ENCODE data around the gene NISCH. TPM values are rescaled to one million over a fixed set of nuclear protein-coding genes. Genes with fewer than 3 reads are reported as not detected.

The NISCH gene
- total RNA-seq, 1 donor from 2014 or later, result 58.3 TPM

DNA sequence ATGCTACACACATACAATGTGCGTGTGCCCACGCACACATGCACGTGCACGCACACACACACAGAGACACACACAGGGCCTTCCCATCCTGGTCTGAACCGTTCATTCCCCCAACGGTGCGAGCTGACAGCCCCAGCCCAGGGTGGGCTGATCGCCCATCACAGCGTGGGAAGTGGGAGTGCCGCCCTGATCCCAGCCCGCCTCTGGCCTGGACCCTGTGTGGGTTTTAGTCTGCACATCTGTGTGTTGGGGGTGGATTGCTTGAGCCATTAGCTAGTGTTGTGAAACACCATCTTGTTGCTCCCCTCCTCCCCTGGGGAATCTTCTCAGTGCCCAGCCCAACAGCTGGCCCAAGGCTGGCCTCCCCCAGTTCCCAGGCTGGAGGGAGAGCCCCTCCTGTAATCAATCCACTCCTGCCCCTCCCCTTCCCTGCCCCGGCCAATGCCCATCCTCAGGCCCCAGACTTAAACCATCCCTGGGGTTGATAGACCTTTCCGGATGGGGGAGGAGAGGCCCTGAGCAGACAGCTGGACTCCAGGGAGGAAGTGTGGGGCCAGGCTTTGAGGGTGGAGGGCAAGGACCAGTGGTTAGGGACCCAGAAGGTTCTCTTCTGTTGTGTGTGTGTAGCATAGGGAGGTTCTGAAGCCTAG lies 18.8 kb upstream of the NISCH start:
- Histone ChIP-seq H3K27ac (no peak overlapping the region), H3K4me1 (no peaks in the 10 kb centered on the region), H3K4me3 (no peak overlapping the region), H3K9me3 (no peaks in the 10 kb centered on the region), H3K36me3 (no peaks in the 10 kb centered on the region), H3K27me3 (no peaks in the 10 kb centered on the region)
- no peak for DNase-seq (ENCODE audit: low spot score in 2 of 2)
- intact Hi-C loops (cut with DNase I), result no loop called here
- TF ChIP-seq, protein P1, sequence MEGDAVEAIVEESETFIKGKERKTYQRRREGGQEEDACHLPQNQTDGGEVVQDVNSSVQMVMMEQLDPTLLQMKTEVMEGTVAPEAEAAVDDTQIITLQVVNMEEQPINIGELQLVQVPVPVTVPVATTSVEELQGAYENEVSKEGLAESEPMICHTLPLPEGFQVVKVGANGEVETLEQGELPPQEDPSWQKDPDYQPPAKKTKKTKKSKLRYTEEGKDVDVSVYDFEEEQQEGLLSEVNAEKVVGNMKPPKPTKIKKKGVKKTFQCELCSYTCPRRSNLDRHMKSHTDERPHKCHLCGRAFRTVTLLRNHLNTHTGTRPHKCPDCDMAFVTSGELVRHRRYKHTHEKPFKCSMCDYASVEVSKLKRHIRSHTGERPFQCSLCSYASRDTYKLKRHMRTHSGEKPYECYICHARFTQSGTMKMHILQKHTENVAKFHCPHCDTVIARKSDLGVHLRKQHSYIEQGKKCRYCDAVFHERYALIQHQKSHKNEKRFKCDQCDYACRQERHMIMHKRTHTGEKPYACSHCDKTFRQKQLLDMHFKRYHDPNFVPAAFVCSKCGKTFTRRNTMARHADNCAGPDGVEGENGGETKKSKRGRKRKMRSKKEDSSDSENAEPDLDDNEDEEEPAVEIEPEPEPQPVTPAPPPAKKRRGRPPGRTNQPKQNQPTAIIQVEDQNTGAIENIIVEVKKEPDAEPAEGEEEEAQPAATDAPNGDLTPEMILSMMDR (IDR thresholded peaks at IDR 0.05), result no peak

DNA sequence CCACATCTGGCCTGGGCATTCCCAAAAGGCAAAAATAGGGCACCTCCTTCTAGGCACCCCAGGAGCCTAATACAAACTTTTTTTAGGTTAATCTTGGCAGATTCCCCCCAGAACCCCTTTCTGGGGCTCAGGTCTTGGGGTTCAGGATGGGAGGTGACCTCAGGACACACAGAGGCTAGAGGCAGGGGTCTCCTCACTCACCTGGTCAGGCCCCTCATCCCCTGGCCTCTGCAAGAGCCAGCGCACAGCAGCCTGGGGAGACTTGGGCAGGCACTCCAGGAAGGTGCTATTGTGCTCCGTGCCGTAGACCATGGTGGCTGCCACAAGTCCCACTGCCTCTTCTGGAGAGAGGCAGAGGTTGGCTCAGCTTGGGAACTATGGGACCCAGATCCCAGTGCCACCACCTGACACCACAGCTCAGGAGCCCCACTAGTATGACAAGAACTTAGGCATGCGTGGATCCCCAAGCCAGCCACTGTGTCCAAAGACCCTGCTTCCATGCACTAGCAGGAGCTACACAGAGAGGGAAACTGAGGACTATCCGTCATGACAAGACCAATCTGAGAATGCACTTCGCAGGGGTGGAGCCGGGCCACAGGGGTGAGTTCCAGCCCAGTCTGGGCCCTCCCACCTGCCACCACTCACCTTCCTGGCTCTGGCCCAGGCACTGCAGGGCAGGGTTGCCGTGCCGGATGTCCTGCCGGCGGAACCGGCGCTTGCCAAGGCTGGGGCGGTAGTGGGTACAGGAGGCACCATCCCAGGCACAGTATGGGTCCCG lies 17.9 kb upstream of the NISCH start:
- TF ChIP-seq, protein P1 (IDR thresholded peaks at IDR 0.05), result no peak
- Histone ChIP-seq H3K4me3 (no peak overlapping the region), H3K27me3 (no peaks in the 10 kb centered on the region), H3K9me3 (no peaks in the 10 kb centered on the region), H3K36me3 (no peaks in the 10 kb centered on the region), H3K4me1 (no peaks in the 10 kb centered on the region), H3K27ac (no peak overlapping the region)
- no peak for DNase-seq (ENCODE audit: low spot score in 2 of 2)
- intact Hi-C loops (cut with DNase I), result no loop called here

DNA sequence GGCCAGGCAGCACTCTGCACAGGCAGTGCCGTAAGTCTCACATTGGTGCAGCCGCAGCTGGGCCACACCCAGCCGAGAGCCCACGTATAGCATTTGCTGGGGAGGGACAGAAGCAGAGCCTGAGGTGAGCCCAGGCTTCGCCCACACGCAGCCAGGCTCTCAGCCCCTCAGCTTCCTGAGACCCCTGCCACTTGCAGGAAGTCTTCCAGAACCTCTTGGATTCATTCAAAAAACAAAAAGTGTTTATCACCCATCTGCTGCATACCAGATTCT lies 17.4 kb upstream of the NISCH start:
- Histone ChIP-seq H3K27me3 (no peaks in the 10 kb centered on the region), H3K4me1 (no peaks in the 10 kb centered on the region), H3K4me3 (no peak overlapping the region), H3K36me3 (no peaks in the 10 kb centered on the region), H3K27ac (no peak overlapping the region), H3K9me3 (no peaks in the 10 kb centered on the region)
- TF ChIP-seq, protein P1 (IDR thresholded peaks at IDR 0.05), result no peak
- intact Hi-C loops (cut with DNase I), result no loop called here
- DNase-seq (ENCODE audit: low spot score in 2 of 2), result no peak

DNA sequence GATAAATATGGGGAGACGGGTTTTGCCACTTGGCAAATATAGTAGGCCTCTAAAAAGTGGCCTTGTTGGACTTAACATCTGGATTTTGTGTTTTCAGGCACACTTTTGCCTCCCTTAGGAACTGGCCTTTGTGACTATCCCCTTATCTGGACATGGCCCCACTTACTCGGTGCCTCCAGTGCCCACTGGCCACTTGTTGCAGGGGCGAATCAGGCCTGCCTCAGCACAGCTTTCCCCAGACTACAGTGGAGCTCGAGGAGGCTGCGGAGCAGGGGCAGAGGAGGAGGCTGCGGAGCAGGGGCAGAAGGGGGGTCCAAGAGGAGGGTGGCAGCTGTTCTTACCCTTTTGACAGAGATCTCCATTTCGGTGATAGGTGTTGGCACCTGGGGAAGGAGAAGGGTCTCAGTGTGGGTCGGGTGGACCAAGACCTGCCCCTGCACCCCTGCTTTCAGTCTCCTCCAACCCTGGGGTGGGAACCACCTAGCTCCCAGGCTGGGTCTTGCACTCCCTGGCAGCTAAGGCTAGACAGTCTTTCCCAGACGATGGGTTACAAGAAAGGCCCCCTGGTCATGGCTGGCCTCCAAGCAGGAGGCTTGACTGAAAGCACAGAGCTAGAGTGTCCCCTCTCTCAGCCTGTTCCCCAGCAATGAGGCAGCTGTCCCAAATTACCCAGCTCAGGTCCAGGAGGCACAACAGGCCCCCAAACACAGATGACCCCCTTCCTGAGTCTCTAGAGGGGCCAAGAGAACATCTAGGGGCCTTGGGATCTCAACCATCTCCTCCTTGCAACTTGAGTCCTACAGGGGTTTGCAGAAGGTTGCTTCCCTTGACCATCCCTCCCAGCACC lies 16.6 kb upstream of the NISCH start:
- Histone ChIP-seq H3K9me3 (no peaks in the 10 kb centered on the region), H3K4me1 (no peaks in the 10 kb centered on the region), H3K27me3 (no peaks in the 10 kb centered on the region), H3K36me3 (no peaks in the 10 kb centered on the region), H3K27ac (no peak overlapping the region), H3K4me3 (no peak overlapping the region)
- DNase-seq (ENCODE audit: low spot score in 2 of 2), result no peak
- intact Hi-C loops (cut with DNase I), result no loop called here
- TF ChIP-seq, protein P1 (IDR thresholded peaks at IDR 0.05), result no peak

DNA sequence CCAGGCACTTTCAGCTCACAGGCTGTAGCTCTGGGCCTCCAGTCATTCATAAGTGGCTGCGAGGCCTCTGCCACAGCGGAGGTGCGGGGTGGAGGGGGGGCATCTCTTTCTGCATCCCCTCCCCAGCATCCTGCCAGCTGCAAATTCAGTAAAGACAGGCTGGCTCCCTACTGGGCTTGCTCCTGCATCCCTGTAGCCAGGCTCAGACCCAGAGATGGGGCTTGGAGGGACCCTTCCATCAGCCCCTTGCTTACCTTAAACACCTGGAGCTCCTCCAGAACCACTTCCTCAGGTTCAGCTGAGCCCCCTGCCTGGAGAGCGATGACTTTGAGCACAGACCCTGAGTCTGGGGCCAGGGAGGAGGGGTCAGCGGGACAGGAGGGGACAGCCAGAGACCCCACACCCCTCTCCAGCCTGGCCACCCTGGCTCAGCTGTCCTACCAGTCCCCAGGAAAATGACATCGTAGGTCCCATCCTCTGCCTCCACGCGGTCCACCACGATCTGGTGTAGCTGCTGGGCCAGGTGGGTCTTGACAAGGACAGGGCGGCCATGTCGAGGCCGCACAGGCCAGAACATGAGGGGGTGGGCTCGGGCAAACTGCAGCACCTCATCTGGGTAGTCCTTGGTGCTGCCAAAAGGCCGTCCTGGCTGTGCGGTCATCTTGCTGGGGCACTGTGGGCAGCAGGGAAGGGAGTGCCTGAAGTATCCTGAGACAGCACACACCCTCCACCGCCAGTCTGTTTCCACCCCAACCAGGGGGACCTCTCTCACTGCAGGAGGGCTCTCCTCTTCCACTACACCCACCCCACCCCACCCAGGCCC lies 15.8 kb upstream of the NISCH start:
- DNase-seq (ENCODE audit: low spot score in 2 of 2), result no peak
- Histone ChIP-seq H3K9me3 (no peaks in the 10 kb centered on the region), H3K27me3 (no peaks in the 10 kb centered on the region), H3K36me3 (no peaks in the 10 kb centered on the region), H3K4me1 (no peaks in the 10 kb centered on the region), H3K27ac (no peak overlapping the region), H3K4me3 (no peak overlapping the region)
- intact Hi-C loops (cut with DNase I), result no loop called here
- TF ChIP-seq, protein P1 (IDR thresholded peaks at IDR 0.05), result no peak
